T1000 (cell line): Measurements from ENCODE around the gene KBTBD12.
"Not testable (repeated sequence)": the region's sequence is repeated elsewhere in the genome, so short reads cannot be mapped to it uniquely, and the experiment has no call there.

Experiments used
- DNase-seq: peaks from one replicate; lab custom pipeline; 2025; ENCODE audit warnings: mixed read lengths; lab: John Stamatoyannopoulos, UW

Gene KBTBD12

DNA sequence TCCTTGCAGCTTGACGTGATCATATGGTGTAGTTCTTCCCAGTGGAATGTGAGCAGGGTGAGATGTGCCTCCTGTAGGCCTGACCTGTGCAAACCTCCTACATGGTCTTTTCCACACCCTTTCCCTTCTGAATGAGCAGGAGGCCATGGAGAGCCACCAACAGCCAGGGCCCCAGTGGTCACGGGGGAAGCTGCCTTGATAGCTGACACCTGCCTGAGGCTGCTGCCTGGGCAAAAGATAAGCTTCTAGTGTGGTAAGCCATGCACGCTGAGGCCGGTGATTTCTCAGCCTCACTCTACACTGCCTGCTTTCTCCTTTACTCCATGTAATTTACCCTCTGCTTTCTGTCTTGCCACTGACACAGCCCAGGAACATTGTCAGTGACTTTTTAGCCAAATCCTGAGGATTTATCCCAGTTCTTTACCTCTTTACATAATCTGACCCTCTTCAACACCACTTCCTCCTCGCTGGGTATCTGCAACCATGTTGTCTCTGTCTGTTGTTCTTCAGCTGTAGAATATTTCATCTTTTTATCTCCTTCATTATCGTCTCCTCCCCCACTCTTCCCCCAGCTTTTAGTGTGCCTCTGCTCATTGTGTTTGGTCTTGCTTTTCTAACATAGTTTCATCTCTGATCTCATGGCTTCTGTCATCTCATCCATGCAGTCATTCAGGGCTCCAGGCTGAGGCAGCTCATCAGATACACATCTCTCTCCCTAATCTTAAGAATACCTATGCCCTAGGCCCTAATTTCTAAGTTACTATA is 11.2 kb upstream of the KBTBD12 start:
- no peak for DNase-seq

DNA sequence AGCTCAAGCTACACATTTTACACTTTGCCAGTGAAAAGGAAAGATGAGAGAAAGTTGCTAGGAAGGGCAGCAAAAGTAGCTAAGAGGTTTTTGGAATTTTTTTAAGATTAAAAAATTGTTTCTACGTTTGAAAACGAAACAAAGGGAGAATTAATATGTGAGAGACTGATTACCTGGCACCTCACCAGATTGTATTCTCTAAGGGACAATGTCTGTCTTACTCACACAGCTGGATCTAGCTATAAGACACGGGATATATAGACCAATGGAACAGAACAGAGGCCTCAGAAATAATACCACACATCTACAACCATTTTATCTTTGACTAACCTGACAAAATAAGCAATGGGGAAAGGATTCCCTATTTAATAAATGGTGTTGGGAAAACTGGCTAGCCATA is 9.5 kb upstream of the KBTBD12 start:
- DNase-seq: no peak

DNA sequence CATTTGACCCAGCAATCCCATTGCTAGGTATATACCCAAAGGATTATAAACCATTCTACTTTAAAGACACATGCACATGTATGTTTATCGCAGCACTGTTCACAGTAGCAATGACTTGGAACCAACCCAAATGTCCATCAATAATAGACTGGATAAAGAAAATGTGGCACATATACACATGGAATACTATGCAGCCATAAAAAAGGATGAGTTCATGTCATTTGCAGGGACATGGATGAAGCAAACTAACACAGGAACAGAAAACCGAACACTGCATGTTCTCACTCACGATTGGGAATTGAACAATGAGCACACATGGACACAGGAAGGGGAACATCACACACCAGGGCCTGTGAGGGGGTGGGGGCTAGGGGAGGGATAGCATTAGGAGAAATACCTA is 8.4 kb upstream of the KBTBD12 start:
- not testable (repeated sequence) for DNase-seq

DNA sequence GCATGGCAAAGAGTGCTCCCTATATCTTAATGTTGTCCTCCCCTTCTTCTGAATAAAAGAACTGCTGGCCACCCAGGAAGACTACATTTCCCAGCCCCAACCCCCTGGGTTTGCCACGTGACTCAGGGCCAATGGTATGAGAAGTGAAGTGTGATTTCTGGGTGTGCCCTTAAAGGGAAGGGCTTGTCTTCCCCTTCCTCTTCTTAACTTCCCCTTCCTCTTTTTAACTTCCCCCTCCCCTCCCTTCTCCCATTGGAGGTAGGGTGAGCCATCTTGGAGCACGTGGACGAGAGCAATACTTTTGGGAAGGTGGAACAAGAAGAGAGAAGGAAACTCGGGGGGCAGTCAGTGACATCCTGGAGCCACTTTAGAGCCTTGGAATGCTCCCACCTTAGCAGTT is 6.8 kb upstream of the KBTBD12 start:
- DNase-seq: no peak

DNA sequence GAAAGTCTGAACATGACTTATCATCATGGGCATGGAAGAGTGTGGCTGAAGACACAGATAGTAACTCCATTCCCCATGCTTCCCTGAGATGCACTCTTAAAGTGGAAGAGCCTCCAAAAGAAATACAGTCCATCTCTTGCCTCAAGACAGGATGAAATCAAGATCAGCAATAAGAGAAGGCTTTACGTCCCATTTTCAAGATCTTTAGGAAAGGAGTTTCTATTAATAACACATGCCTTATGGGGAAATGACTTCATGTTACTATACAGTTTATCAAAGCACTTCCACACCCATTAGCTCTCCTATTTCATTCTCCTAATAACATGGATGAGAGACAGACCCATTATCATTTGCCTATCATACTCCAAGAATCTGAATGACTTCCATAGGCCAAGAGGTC is 6.1 kb upstream of the KBTBD12 start:
- DNase-seq: no peak

DNA sequence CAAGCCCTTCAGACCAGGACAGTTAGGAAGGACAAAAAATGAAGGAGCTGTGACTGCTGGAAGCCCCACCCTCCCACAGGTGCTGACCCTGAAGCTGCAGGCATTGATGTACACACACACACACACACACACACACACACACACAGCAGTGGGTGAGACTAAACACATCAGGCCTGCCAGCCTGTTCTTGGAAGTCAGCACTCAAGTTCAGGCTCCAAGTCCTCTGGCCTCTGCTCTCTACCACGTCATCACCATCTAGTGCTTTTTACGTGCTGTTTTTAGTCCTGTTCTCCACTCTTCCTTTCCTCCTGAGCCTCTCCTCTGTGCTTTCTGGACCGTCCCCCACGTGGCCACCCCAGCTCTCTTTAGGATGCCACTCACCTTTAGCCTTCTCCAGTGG is 5.4 kb upstream of the KBTBD12 start:
- DNase-seq: no peak

DNA sequence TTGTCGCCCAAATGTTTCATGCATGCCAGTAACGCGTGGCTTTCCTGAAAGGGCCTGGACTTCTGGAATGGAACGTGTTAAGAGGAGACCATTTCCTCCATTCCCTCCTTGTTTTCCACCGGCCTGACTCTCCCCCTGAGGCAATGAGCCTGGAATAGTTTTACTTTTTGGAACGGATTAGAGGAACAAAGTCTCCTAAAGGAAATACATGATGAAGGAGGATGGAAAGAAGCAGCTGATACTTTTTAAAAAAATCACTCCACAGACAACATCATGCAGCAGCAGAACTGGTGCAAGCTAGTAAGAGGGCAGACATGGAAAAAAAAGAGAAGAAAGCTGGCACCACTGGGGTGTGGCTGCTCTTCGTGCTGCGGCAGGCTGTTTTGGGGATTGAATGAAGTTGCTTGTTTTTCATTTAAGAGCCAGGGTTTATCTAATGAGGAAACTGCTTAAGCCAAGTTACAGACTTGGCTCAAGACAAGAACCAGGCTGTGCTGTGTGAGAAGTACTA is 3.6 kb upstream of the KBTBD12 start:
- DNase-seq: no peak

DNA sequence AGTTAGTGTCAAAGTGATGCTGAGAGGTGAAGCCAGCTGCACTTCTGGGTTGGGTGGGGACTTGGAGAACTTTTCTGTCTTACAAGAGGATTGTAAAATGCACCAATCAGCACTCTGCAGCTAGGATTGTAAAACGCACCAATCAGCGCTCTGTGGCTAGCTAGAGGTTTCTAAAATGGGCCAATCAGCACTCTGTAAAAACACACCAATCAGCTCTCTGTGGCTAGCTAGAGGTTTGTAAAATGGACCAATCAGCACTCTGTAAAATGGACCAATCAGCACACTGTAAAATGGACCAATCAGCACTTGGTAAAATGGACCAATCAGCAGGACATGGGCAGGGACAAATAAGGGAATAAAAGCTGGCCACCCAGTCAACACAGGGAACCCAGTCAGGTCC is 1.2 kb upstream of the KBTBD12 start:
- not testable (repeated sequence) for DNase-seq

DNA sequence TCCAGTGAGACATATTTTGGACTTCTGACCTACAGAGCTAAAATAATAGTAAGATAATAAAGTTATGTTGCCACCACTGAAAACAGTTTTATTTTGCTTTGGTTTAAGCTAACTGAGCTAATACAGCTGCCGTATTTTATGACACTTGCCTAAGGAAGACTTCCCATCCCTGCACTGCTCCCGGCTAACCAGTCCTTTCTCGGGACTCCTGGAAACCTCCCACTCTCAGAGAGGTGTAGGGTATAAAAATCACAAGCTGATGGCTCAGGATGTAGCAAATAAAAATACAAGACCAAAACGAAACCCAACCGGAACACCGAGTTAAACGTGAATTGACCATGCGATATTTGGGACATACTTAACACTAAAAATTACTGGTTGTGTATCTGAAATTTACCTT is 448 bp upstream of the KBTBD12 start:
- no peak for DNase-seq

DNA sequence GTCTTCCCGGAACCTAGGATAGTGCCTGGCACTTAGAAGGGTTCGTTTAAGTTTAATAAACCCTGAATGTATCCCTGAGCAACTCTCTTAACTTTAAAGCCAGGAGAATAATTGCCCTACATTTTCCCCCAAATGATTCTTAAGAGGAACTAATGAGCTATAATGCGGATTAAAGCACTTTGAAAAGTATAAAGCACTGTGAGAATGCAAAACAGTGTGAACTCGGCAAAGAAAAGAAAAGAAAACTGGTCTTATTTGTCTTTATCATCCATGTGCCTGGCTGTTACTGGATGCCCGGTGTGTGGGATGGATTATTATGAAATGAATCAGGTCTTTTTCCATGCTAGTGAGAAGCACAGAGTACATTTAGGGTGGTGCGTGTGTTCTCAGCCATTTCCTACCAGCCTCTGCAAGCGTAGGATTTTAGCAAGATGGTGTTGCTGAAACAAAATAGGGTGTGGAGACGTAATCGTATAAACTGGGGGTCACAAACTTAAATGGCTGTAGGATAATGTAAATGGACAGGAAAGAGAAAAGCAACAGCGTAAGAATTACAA is 983 bp downstream of the KBTBD12 start:
- no peak for DNase-seq

DNA sequence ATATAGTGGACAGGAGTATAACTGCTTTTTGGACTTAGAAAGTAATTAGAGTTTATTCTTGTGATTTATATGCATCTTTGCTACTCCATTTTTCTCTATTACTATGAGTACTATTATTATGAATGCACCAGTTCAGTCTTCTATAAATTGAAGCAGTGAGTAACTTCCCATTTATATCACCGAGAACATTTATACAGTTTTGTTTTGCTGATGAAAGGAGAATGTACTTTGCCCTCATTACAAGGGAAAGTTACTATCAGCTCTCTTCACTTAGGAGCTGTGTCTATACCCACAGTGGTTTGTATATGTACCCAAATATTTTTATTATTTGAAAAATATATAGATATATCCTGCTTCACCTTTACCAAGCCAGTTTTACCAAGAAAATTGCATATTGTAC is 5.7 kb downstream of the KBTBD12 start:
- no peak for DNase-seq

DNA sequence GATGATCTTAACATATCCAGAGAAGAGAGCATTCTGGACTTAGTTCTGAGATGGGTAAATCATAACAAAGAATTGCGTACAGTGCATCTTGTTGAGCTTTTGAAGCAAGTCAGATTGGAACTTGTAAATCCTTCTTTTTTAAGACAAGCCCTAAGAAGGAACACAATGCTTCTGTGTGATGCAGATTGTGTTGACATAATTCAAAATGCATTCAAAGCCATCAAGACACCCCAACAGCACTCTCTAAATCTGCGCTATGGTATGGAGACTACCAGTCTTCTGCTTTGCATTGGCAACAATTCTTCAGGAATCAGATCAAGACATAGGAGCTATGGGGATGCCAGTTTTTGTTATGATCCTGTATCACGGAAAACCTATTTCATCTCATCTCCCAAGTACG is 8.6 kb downstream of the KBTBD12 start:
- DNase-seq: no peak

DNA sequence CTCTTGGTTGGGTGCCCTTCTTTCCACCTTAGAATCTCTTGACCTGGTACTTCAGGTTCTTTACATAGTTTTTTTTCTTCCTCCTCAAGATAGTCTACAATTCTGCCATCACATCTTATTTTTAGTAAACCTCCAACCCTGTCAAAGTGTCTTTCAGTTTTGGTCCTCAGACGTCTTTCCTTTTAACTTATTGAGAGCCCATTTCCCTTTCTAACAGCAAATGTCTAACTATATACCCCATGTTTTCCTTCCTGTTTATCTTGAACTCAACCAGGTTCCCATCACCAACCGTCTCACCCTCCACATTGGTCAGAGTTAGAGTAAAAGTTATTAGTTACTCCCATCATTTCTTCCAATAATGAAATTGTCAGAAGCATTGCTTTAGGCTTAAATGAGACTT is 10.4 kb downstream of the KBTBD12 start:
- no peak for DNase-seq

DNA sequence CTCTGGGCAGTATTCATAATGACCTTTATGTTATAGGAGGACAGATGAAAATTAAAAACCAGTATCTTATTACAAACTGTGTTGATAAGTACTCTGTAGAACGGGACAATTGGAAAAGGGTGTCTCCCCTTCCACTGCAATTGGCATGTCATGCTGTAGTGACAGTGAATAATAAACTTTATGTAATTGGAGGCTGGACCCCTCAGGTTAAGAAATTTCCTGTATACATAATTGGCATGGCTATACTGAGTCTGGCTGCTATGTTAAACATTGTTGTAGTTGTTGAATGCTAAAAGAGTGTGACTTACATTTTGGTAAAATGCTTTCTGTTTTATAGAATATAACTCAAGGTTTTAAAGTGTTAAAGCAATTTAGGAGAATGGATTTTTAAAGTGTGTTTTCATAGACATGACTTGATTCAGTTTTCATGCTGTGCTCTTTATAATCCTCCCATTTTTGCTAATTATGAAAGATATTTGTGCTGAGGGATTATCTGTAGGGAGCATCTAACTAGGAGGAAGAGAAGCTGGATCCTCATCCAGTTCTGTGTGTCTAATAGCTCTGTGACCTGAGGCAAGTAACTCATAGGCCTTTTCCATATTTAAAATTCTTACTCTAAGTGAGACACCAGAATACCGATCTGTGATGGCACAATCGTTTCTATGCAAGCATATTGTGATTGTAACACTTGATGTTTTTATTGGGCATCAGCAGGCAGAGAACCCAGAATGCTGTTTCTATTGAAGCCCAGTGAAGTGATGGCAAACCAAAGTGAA is 13.0 kb downstream of the KBTBD12 start:
- DNase-seq: no peak

DNA sequence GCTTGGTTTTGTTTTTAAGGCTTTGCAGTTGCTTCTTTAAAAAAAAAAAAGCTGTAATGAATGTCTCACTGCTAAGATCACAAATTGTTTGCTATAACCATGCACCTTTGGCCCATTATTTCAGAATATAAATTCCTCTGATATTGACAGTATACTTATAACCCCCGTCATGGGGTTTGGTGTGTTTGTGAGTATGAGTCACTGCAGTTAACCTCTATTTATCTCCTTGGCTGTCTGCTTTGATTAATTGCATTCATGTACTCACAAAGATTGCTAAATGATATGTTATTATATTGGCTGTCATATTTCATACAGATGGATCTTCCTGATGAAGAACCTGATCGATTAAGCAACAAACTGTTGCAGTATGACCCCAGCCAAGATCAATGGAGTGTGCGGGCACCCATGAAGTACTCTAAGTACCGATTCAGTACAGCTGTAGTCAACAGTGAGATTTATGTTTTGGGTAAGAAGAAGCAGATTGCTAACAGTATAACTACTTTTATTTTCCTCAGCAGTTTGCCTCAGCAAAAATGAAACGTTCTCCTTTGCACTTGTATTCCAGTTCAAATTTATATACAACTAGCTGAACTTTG is 14.9 kb downstream of the KBTBD12 start:
- DNase-seq: no peak

DNA sequence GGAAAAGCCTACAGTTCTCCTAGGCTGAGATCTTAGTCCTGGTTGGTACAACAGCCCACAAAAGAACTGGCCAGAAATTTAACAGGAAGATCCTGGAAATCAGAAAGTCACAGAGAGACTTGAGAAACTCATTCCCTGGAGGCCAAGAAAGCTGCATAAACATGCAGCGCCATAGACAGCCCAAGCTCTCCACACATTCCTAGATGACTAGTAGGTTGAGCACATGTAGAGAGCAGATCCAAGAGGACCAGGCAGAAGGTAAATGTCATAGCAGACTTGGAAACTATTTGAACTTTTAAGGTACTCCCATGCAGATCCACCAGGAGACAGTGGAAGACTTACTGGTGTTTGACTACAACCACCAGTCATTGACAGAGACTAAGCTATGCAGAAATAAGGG is 18.4 kb downstream of the KBTBD12 start:
- no peak for DNase-seq

DNA sequence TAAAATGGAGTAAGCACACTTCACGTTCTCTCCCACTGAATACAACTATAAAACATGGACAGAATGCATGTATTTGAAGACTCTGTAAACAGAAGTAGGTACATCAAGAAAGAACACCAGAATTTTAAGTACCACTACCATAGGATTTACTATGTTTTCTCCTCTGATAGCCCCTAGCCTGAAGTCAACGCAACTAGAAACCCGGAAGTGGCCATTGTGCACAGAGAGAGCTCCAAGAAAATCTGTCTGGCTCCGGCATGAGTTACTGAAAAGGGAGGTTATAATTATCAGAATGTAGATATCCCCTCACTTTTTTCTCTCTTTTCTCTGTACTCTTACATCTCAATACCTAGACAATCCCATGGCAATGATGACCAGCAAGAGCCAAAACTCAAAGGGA is 23.8 kb downstream of the KBTBD12 start:
- no peak for DNase-seq

DNA sequence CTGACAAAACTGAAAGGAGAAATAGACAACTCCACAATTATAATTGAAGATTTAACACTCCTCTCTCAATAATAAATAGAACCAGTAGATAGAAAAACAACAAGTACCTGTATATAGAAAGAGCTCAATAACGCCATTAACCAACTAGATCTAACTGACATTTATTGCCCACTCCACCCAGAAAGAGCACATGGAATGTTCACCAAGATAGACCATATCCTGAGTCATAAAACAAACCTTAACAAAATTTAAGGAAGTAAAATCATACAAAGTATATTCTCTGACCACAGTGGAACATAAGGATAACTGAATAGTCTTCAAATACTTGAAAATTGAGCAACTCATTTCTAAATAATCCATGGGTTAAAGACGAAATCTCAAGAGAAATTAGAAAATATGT is 25.1 kb downstream of the KBTBD12 start:
- DNase-seq: no peak

DNA sequence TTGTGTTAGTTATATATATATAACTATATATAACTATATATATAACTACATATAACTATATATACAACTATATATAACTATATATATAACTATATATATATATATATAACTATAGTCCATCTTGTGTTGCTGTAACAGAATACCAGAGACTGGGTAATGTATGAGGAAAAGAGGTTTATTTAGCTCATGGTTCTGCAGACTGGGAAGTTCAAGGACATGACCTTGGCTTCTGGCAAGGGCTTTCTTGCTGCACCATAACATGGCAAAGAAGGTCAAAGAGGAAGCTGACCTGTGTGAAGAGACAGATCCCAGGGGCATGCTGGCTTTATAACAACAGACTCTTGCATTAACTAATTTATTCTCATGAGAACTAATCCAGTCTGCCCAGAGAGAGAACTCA is 27.6 kb downstream of the KBTBD12 start:
- DNase-seq: no peak

DNA sequence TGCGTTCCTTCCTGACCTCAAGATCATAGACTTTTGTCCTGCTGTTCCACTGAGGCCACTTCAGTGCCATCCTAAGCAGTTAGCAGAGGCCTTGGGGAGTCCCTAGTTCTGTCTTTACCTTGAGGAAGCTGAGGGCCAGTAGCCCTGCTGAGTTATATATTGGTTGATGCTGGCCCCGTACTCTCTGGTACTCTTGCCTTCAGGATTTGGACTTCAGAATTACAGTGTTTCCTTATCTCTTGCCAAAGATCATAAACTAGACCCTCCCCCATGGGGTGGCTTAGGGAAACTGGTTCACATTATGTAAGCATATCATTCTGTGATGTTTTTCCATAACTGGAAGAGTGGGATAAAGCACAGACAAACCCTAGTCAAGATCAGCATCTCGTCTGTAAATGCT is 33.2 kb downstream of the KBTBD12 start:
- no peak for DNase-seq

DNA sequence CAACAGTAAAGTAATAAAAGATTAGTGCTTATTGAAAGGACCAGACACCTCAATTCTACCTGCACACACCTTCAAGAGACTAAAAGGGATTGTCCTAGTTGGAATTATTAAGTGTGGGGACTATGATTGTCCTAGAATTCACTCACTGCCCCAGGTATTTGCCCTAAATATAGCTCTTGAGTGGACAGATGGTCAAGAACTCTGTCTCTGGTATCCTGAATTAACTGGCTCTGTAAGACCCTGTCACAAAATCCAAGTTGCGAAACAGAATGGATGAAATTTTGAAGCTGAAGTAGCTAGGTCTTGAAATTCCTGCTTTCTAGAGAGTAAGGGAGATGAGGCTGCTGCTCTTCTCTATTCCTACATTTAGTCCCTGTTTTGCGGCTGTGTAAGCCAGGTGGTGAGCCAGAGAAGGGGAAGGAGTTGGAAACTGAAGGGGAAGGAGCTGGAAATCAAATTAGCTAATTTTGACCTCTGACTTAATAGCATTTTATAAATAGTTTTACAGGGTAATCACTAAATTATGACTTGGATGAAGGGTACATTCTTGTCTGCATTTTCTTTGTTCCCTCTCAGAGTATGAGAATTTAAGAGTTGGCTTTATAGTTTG is 34.5 kb downstream of the KBTBD12 start:
- DNase-seq: no peak

DNA sequence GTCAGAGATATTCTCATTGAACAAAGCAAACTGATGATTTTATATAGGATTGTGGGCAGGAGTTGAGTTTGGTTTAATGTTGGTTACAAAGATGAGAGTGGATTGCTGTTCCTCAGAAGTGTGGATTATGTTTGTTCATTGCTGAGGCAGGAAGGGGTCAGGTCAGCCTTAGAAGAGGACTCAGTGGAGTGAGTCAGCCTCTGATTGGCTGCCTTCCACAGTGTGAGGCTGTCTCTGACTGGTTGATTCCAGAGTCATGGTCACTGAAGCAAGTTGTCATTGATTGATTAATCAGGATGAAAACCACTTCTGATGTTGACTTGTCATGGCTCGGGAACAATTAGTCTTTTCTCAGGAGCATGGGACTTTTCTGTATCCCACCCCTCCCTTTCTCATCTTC is 36.2 kb downstream of the KBTBD12 start:
- DNase-seq: no peak
